Activated T-helper 2 cell treated with anti-CD3 and anti-CD28 coated beads, Interferon-gamma antibody, Interleukin-2, Interleukin-4, amounts not matched to agents 10 μg/mL and 5 μg/mL and 100 μg/mL, durations not matched to agents 14 hours and 24 hours and 36 hours (primary cell): ENCODE data around the gene SIGLEC15. TPM values are rescaled to one million over a fixed set of nuclear protein-coding genes. Genes with fewer than 3 reads are reported as not detected.
"Not testable (repeated sequence)": the region's sequence is repeated elsewhere in the genome, so short reads cannot be mapped to it uniquely, and the experiment has no call there.

Experiments used
- DNase-seq: peaks from one replicate; pipeline ENCODE4 v3.0.0; 2021; ENCODE audit warnings: low spot score
- H3K27ac Mint-ChIP-seq: one replicate; pipeline ENCODE4 v1.8.0; 2021; ENCODE audit warnings: mixed read lengths
- H3K27me3 Mint-ChIP-seq: one replicate; pipeline ENCODE4 v1.8.0; 2021; ENCODE audit warnings: low read depth, mixed read lengths
- H3K36me3 Mint-ChIP-seq: one replicate; pipeline ENCODE4 v1.8.0; 2021; ENCODE audit warnings: low read depth, mixed read lengths
- H3K4me1 Mint-ChIP-seq: one replicate; pipeline ENCODE4 v1.8.0; 2021; ENCODE audit warnings: low read depth, mixed read lengths
- H3K4me3 Mint-ChIP-seq: one replicate; pipeline ENCODE4 v1.8.0; 2021; ENCODE audit warnings: low read depth, mild to moderate bottlenecking, moderate library complexity, mixed read lengths
- H3K9me3 Mint-ChIP-seq: one replicate; pipeline ENCODE4 v1.8.0; 2021; ENCODE audit warnings: mixed read lengths
- intact Hi-C: fragments of 100-400 bp; cut with micrococcal nuclease; formaldehyde crosslinking; loops from one replicate; pipeline ENCODE4 v1.15.1; 2023
- total RNA-seq: library from RNA; stranded (reverse); gene quantifications from 2 replicates; pipeline ENCODE4 v1.2.3, GENCODE V29; 2022

The SIGLEC15 gene
- total RNA-seq, 1 donor from 2014 or later, result not detected

- Mint-ChIP-seq H3K4me1 (no peaks in the 10 kb centered on the region), H3K9me3 (no peaks in the 10 kb centered on the region), H3K27ac (no peak overlapping the region), H3K4me3 (no peak overlapping the region), H3K36me3 (no peaks in the 10 kb centered on the region), H3K27me3 (peaks cover 2% of the 10 kb centered on the region)
- no peak for DNase-seq
- intact Hi-C loops, result no loop called here
These were observed 32.1 kb upstream of the SIGLEC15 start for GRCh38 chr18:45793264-45793965.

DNA sequence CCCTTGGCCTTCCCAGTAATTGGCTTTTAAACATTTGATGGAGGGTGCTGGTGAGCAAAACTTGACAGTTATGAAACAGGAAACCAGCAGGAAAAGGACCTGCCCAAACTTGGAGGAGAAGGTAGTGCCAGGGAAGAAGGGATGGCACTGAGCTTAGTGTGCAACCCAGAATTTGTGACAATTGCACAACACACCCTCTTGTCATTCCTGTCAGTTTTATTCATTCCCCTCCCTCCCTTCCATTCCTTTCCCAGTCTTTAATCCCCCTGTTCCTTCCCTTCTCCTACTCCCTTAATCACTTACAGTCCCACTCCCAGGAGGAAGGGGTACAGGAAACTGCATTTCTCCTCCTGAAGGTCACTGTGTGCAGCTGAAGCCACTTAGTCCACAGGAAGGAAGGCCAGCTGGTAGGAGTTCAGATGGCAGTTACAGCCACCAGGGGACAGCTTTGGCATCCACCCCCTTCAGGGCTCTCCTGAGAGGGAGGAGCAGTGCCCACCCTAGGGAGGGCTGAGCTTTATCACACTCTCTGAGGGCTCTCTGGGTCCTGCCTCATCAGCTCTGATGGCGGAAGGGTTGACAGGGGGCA lies 24.0 kb upstream of the SIGLEC15 start:
- peaks cover 3% of the 10 kb centered on the region for H3K36me3 Mint-ChIP-seq
- peaks cover 19% of the 10 kb centered on the region for H3K9me3 Mint-ChIP-seq
- H3K27ac Mint-ChIP-seq, result no peak overlapping the region
- H3K4me1 Mint-ChIP-seq, result peaks cover 7% of the 10 kb centered on the region
- peaks cover 2% of the 10 kb centered on the region for H3K27me3 Mint-ChIP-seq
- no peak for DNase-seq
- H3K4me3 Mint-ChIP-seq, result no peak overlapping the region
- intact Hi-C loops, result loop anchor here (2.0 kb wide), 1 partner anchor 73 kb away; no protein-coding TSS in a partner anchor

GRCh38 chr18:45802814-45803492 lies 22.5 kb upstream of the SIGLEC15 start:
- H3K4me3 Mint-ChIP-seq, result no peak overlapping the region
- H3K27ac Mint-ChIP-seq, result no peak overlapping the region
- peaks cover 3% of the 10 kb centered on the region for H3K36me3 Mint-ChIP-seq
- H3K4me1 Mint-ChIP-seq, result peaks cover 7% of the 10 kb centered on the region
- DNase-seq, result no peak
- H3K27me3 Mint-ChIP-seq, result no peaks in the 10 kb centered on the region
- peaks cover 19% of the 10 kb centered on the region for H3K9me3 Mint-ChIP-seq
- intact Hi-C loops, result loop anchor here (2.0 kb wide), 1 partner anchor 72 kb away; no protein-coding TSS in a partner anchor

GRCh38 chr18:45805551-45805950 lies 19.9 kb upstream of the SIGLEC15 start:
- peaks cover 4% of the 10 kb centered on the region for H3K27me3 Mint-ChIP-seq
- peaks cover 40% of the 10 kb centered on the region for H3K9me3 Mint-ChIP-seq
- peaks cover 3% of the 10 kb centered on the region for H3K36me3 Mint-ChIP-seq
- no peak for DNase-seq
- H3K4me1 Mint-ChIP-seq, result peaks cover 15% of the 10 kb centered on the region
- H3K4me3 Mint-ChIP-seq, result no peak overlapping the region
- intact Hi-C loops, result no loop called here
- no peak overlapping the region for H3K27ac Mint-ChIP-seq

- intact Hi-C loops, result no loop called here
- Mint-ChIP-seq H3K36me3 (peaks cover 3% of the 10 kb centered on the region), H3K27ac (no peak overlapping the region), H3K4me3 (no peak overlapping the region), H3K27me3 (peaks cover 4% of the 10 kb centered on the region), H3K9me3 (peaks cover 40% of the 10 kb centered on the region), H3K4me1 (peaks cover 21% of the 10 kb centered on the region)
- DNase-seq, result no peak
These were observed 19.2 kb upstream of the SIGLEC15 start for GRCh38 chr18:45806226-45806625.

- Mint-ChIP-seq H3K9me3 (peaks cover 40% of the 10 kb centered on the region), H3K4me1 (peaks cover 23% of the 10 kb centered on the region)
- H3K27me3 Mint-ChIP-seq, intact Hi-C loops, H3K27ac Mint-ChIP-seq, H3K36me3 Mint-ChIP-seq, DNase-seq, H3K4me3 Mint-ChIP-seq: not testable (repeated sequence)
These were observed 18.3 kb upstream of the SIGLEC15 start for GRCh38 chr18:45807144-45807543.

- H3K36me3 Mint-ChIP-seq, intact Hi-C loops, H3K4me3 Mint-ChIP-seq: not testable (repeated sequence)
These were observed 10.7 kb upstream of the SIGLEC15 start for GRCh38 chr18:45814733-45815132.

DNA sequence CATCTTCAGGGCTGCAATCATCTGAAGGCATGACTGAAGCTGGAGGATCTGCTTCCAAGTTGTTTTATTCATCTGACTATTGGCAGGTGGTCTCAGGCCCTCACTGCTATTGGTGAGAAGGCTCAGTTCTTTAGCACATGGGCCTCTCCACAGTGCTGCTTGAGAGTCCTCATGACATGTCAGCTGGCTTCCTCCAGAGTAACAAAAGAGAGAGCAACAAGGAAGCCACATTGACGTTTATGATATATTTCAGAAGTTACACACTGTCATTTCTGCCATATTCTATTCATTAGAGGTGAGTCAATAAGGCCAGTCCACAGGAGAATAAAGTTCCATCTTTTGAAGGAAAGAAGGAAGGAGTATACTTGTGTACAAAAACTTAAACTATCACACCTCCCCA lies 7.9 kb upstream of the SIGLEC15 start:
- Mint-ChIP-seq H3K4me1 (no peaks in the 10 kb centered on the region), H3K27ac (no peak overlapping the region), H3K9me3 (no peaks in the 10 kb centered on the region), H3K27me3 (peaks cover 33% of the 10 kb centered on the region), H3K4me3 (no peak overlapping the region), H3K36me3 (no peaks in the 10 kb centered on the region)
- no peak for DNase-seq
- intact Hi-C loops, result no loop called here

More at GRCh38 chr18:45814733-45815132, 10.7 kb upstream of the SIGLEC15 start:
- H3K9me3 Mint-ChIP-seq, H3K27ac Mint-ChIP-seq, DNase-seq: not testable (repeated sequence)
- peaks cover 16% of the 10 kb centered on the region for H3K27me3 Mint-ChIP-seq
- H3K4me1 Mint-ChIP-seq, result peaks cover 13% of the 10 kb centered on the region

DNA sequence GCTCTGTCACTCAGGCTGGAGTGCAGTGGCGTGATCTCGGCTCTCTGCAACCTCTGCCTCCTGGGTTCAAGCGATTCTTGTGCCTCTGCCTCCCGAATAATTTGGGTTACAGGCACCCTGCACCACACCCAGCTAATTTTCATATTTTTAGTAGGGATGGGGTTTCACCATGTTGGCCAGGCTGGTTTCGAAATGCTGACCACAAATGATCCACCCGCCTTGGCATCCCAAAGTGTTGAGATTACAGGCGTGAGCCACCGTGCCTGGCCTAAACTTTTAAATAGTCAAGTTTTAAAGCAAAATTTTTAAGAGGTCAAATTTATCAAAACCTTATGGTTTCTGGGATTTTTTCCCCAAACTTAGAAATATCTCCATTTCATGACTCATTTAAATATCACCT lies 6.7 kb upstream of the SIGLEC15 start:
- H3K4me1 Mint-ChIP-seq, DNase-seq, H3K4me3 Mint-ChIP-seq, H3K27ac Mint-ChIP-seq, H3K36me3 Mint-ChIP-seq, intact Hi-C loops, H3K9me3 Mint-ChIP-seq: not testable (repeated sequence)
- H3K27me3 Mint-ChIP-seq, result peaks cover 41% of the 10 kb centered on the region

DNA sequence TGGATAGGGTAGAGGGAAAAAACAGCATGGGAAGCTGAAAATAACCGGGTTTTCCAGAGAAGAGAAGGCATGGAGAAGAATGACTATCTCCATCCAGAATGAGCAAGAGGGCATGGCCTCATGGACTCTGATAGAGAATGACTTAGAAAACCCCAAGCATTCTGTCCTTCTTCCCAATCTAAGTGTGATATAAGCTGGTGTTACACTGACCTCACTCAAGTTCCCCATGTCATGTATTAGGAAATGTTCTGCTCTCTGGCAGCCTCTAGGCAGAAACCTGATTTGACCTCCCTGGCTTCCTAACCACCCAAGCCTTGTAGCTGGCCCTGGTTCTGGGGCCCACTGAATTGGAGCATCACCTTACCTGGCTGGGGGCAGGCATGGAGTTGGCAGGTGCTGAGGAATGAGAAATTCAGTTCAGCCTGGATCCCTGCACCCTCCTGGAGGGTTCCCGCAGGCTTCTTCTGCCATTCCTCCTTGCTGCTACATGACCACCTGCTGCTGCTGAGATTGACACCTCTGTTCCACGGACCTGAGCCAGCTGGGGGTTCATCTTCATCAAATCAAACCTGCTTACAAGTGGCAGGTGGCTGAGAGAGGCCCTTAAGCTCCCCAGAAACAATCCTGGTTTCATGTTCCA lies 5.2 kb upstream of the SIGLEC15 start:
- Mint-ChIP-seq H3K4me1 (peaks cover 3% of the 10 kb centered on the region), H3K9me3 (no peaks in the 10 kb centered on the region), H3K4me3 (no peak overlapping the region), H3K27me3 (peaks cover 44% of the 10 kb centered on the region), H3K27ac (no peak overlapping the region), H3K36me3 (no peaks in the 10 kb centered on the region)
- intact Hi-C loops, result no loop called here
- DNase-seq, result no peak

- peaks cover 39% of the 10 kb centered on the region for H3K27me3 Mint-ChIP-seq
- DNase-seq, result no peak
- no peaks in the 10 kb centered on the region for H3K9me3 Mint-ChIP-seq
- H3K27ac Mint-ChIP-seq, result no peak overlapping the region
- peaks cover 3% of the 10 kb centered on the region for H3K4me1 Mint-ChIP-seq
- no peaks in the 10 kb centered on the region for H3K36me3 Mint-ChIP-seq
- H3K4me3 Mint-ChIP-seq, result no peak overlapping the region
- intact Hi-C loops, result no loop called here
These were observed 4.4 kb upstream of the SIGLEC15 start for GRCh38 chr18:45821026-45821425.

- Mint-ChIP-seq H3K27me3 (peaks cover 38% of the 10 kb centered on the region), H3K4me1 (peaks cover 3% of the 10 kb centered on the region), H3K27ac (no peak overlapping the region), H3K36me3 (no peaks in the 10 kb centered on the region), H3K9me3 (no peaks in the 10 kb centered on the region), H3K4me3 (no peak overlapping the region)
- intact Hi-C loops, result no loop called here
- no peak for DNase-seq
These were observed 3.8 kb upstream of the SIGLEC15 start for GRCh38 chr18:45821711-45822110.

GRCh38 chr18:45826084-45826483 lies 609 bp downstream of the SIGLEC15 start:
- Mint-ChIP-seq H3K27ac (no peak overlapping the region), H3K4me3 (no peak overlapping the region), H3K36me3 (no peaks in the 10 kb centered on the region), H3K4me1 (peaks cover 10% of the 10 kb centered on the region), H3K27me3 (peaks cover 31% of the 10 kb centered on the region), H3K9me3 (no peaks in the 10 kb centered on the region)
- DNase-seq, result no peak
- intact Hi-C loops, result no loop called here
